GM19043 (cell line): ENCODE measurements around the gene FBXO27.
"Not testable (repeated sequence)": the region's sequence is repeated elsewhere in the genome, so short reads cannot be mapped to it uniquely, and the experiment has no call there.

Experiments used
- ATAC-seq: cut with Tn5 transposase; IDR thresholded peaks from one replicate; pipeline ENCODE4 v1.9.1; 2021; ENCODE audit warnings: low read depth; ENCODE audit not compliant: unreplicated experiment

The FBXO27 gene

GRCh38 chr19:38989614-38990013 is 42.7 kb downstream of the FBXO27 start:
- not testable (repeated sequence) for ATAC-seq

DNA sequence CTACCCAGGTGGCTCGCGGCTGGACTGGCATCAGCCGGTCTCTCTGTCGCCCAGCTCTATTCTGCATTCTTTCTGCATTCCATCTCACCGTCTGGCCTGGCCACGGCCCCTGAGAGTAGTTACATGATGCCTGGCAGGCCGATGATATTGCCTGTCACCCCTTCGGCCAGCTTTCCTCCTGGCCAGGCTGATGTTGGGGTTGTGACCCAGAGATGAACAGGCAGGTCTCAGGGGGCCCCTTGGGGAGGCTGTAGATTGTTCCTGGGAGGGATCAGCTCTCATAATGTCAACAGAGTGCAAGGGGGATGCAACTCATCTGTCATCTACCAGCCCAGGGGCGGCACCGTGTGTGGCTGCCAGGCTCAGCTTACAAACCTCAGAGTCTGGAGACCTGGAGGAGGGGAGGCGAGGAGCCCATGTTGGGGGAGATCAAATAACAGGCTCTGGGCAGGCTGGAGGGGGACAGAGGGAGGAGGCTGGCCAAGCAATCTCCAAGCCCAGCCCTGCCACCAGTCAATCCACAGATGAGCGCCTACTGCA is 43.2 kb downstream of the FBXO27 start:
- no peak for ATAC-seq

GRCh38 chr19:38988627-38989026 is 43.7 kb downstream of the FBXO27 start:
- ATAC-seq: not testable (repeated sequence)

DNA sequence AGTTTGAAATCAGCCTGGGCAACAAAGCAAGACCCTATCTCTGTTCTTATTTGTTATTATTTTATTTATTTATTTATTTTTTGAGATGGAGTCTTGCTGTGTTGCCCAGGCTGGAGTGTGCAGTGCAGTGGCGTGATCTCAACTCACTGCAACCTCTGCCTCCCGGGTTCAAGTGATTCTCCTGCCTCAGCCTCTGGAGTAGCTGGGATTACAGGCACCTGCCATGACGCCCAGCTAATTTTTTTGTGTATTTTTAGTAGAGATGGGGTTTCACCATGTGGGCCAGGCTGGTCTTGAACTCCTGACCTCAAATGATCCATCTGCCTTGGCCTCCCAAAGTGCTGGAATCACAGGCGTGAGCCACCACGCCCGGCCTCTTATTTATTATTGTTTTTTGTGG is 44.6 kb downstream of the FBXO27 start:
- not testable (repeated sequence) for ATAC-seq

DNA sequence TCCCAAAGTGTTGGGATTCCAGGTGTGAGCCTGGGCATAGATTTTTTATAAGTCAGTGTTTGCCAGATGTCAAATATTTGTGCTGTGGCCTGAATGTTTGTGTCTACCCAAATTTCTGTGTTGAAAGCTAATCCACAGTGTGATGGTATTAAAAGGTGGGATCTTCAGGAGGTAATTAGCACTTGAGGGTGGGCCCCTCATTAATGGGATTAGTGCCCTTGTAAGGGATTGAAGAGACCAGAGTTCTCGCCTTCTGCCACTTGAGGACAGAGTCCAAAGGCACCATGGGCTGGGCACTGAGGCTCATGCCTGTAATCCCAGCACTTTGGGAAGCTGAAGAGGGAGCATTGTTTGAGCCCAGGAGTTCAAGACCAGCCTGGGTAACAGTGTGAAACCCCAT is 47.1 kb downstream of the FBXO27 start:
- ATAC-seq: no peak

DNA sequence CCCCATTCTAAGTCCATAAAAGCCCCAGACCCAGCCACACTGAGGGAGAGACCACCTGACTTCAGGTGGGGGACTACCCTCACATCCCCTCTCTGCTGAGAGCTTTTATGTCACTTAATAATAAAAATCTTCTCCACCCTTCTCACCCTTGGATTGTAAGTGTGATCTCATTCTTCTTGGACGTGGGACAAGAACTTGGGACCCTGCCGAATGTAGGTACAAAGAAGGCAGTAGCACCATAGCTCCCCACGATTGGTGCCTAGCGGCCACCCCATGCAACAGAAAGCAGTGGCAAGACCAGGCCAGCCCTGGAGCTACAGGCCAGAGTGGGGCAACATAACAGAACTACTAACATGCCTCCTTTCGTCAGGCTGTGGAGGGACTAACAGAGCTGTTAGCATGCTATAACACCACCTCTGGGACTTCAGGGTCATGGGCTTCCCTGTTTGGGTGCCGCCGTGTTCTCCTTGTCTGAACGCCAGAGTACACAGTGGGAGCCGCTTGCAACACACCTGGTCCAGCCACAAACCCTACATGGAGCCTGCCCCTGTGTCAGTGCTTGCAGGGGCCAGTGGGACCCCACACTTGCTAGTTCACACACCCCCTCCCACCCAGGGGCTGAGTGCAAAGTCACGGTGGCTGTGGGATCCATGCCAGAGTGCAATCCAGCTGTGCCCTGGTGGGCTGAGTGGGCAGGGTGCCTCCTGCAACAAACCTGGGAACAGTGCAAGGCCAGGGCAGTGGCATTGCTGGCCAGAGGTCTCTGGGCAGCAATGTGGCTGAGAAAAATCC is 51.6 kb downstream of the FBXO27 start:
- no peak for ATAC-seq

GRCh38 chr19:38979812-38980211 is 52.5 kb downstream of the FBXO27 start:
- no peak for ATAC-seq

DNA sequence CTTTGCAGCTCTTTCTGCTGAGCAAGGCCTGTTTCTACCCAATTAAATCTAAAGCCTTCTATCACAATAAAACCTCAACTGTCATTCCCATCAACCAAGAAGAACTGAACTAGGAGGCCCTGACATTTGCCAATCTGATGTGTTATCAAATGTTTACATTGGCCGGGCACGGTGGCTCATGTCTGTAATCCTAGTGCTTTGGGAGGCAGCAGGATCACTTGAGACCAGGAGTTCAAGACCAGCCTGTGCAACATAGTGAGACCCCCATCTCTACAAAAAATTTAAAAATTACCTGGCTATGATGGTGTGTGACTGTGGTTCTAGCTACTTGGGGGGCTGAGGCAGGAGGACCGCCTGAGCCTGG is 54.0 kb downstream of the FBXO27 start:
- ATAC-seq: no peak

GRCh38 chr19:38977445-38978325 is 54.7 kb downstream of the FBXO27 start:
- ATAC-seq: no peak

GRCh38 chr19:38975861-38976271 is 56.5 kb downstream of the FBXO27 start:
- no peak for ATAC-seq

DNA sequence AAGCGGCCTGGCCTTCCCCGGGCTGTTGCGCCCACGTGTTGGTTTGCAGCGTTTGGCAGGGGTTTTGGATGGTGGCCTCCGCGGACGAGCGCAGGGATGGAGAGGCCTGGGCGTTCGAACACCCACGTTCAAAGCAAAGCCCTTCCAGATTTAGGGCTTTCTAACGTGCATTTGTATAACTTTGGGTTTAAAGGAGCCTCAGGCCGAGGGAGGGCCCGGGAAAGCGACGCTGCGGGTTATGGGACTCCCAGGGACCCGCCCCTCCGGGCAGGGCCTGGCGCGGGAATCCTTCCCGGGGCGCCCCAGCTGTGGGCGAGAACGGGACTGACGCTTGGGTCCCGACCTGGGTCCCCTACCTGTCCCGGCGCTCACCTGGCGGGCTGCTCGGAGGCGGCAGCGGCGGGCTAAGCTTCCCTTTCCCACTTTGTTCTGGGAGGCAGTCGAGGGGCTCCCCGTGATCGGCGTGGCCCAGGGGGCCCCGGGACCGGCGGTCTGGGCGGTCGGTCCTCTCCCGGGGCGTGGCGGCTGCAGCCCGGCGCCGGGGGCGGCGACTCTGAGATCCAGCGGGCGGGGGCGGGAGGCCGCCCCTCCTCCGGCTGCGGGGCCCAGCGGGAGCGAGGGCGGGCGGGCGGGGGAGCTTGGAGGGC is 57.0 kb downstream of the FBXO27 start, which contains the start of gene FBXO17:
TSS of gene FBXO17 (minus strand) at position 529 of the 647 bp plus-strand sequence. CDS start 25,423 bp downstream, outside the sequence.
- no peak for ATAC-seq

- no peak for ATAC-seq
Observed at GRCh38 chr19:38974624-38975213, 57.6 kb downstream of the FBXO27 start.
